ENCODE results near the gene SUN1.

SUN1 gene

DNA sequence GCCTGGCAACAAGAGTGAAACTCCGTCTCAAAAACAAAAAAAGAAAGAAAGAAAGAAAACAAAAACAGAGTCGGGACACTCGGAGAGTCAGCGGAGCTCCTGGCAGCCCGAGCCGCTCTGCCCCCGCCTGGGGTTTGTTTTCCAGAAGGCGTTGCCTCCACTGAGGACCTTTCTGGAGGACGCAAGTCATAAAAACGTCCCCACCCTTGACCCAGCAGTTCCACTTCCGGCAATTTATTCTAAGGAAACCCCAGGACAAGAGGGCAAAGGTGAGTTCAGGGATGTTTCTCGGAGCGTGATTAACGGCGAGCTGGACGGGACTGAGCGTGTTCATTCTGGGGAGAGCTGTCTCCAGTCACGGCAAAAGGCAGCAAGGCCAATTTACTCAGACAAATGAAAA lies 27.0 kb upstream of the SUN1 start:
- no peak for DNase-seq (ENCODE audit: low read depth)

GRCh38 chr7:815284-816216 lies 16.7 kb upstream of the SUN1 start:
- no peak for DNase-seq (ENCODE audit: low read depth)

DNA sequence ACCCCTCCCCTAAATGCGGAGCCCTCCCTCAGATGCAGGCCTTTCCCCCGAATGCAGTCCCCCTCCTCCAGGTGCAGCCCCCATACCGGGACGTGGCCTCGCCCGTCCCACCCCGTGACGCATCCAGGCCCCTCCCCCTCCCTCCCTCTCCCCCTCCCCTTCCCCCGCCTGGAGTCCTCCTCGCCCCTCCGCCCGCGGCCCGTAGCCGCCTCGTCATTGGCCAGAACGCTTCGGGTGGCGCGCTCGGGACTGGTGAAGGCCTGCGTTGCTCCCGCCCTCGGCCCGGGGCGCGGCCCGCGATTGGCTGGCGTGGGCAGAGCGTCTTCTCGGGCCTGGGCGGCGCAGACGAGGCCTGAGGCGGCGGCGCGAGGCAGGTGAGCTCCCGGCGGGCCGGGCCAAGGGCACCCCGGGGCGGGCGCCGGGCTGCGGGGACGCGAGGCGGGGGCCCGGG lies 16.0 kb upstream of the SUN1 start:
- DNase-seq (ENCODE audit: low read depth) = no peak

DNA sequence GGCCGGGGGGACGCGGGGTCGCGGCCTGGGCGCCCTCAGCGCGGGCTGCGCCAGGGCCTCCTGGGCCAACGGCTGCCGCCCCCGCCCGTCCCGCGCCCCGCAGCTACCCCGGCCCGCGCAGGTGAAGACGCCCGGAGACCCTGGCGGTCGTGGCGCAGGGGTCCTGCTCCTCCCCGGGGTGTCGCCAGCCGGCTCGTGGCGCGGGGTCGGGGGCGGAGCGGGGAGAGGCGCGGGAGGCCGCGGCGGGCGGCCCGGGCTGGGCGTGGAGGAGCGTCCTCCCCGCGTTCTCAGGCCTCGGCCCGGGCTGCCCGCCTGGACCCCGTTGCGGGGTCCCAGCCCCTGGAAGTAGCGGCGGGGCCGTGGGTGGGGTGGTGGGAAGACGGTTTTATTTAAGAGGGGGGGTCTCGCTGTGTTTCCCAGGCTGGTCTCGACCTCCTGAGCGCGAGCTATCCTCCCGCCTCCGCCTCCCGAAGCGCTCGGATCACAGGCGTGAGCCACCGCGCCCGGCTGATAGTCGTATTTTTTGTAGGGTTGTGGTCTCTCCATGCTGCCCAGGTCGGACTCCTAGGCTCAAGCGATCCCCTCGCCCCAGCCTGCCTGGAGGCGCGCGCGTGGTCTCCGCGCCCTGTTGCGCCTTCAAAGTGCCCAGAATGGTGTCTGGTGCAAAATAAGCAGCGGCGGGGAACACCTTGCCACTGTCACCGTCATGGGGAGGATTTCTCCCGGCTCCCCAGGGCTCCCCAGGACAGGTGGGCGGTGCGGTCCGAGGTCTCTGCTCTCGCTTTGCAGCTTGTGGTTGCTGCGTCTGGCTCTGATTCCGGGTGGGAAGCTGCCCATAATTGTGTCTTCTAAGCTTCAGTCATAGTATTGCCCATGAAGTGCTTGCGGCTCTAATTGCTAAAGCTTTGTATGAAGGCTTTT lies 15.3 kb upstream of the SUN1 start:
- no peak for DNase-seq (ENCODE audit: low read depth)

DNA sequence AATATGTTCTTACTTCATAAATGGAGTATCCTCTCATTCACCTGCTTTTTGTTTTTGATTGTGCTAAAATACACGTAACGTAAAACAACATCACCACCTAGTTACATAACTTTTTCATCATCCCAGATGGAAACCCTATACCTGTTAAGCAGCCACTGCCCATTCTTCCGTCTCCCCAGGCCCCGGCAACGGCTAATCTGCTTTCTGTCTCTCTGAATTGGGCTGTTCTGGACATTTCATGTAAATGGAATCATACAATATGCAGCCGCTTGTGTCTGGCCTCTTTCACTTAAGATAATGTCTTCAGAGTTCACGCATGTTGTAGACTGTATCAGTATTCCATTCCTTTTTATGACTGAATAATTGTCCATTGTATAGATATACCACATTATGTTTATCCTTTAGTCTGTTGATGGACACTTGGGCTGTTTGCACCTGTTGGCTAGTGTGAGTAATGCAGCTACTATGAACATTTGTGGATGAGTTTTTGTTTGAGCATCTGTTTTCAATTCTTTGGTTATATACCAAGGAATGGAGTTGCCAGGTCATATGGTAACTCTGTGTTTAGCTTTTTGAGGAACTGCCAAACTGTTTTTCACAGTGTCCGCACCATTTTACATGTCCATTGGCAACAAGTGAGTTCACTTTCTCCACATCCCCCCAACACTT lies 14.1 kb upstream of the SUN1 start:
- no peak for DNase-seq (ENCODE audit: low read depth)

GRCh38 chr7:820341-820740 lies 11.9 kb upstream of the SUN1 start:
- DNase-seq (ENCODE audit: low read depth) = no peak

DNA sequence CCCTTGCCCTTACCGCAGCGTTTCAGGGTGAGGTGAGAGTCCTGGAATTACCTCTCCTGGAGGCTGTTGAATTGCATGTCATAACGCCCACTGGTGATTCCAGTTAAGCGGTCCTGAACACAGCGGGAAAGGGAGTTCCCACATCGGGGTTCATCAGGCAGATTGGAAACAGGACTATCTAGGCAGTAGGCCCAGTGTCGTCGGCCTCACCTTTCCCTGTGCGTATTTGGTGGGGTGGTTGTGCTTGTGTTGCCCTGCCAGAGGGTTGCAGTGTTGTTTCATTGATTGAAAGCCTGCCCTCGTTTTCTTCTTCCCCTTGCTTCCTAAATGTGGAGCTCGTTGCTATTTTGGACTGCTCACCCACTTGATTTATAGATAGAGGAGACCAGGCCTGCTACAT lies 10.6 kb upstream of the SUN1 start:
- DNase-seq (ENCODE audit: low read depth) = no peak

- no peak for DNase-seq (ENCODE audit: low read depth)
These were observed 9.5 kb upstream of the SUN1 start for GRCh38 chr7:822692-823276.

DNA sequence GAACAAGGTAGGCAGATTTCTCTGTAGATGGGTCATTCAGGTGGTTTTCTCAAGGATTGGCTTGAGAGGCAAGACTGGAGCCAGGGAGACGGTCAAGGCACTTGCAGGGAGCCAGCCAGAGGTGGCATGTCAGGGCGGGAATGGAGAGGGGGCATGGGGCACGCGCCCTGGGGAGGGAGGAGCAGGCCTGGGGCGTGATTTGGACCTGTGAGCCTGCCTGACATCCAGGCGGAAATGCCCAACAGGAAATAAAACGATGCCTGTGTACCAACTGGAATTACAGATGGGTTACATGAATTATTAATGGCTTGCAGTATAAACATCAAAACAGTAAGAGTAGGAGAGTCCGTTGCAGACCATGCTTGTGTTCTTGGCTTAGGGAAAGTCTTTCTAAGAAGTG lies 8.6 kb upstream of the SUN1 start:
- no peak for DNase-seq (ENCODE audit: low read depth)

- no peak for DNase-seq (ENCODE audit: low read depth)
These were observed 8.2 kb upstream of the SUN1 start for GRCh38 chr7:824081-824480.

DNA sequence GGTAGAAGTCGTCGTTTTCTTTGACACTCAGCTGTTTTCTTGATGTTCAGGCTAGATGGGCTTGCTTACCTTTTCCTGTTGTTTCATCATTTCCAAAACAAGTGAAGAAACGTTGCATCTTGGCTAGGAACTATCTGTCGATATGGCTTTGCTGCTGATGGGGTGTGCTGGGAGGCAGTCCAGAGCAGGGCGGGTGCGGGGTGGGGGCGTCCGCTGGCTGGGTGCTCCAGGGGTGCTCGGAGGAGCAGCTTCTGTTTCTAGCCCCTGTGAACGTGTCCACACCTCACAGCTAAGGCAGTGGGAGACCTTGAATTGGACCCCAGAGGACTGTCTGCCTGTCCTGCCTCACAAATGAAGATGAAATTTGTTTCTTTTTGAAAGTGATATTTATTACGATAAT lies 7.6 kb upstream of the SUN1 start:
- DNase-seq (ENCODE audit: low read depth) = no peak

DNA sequence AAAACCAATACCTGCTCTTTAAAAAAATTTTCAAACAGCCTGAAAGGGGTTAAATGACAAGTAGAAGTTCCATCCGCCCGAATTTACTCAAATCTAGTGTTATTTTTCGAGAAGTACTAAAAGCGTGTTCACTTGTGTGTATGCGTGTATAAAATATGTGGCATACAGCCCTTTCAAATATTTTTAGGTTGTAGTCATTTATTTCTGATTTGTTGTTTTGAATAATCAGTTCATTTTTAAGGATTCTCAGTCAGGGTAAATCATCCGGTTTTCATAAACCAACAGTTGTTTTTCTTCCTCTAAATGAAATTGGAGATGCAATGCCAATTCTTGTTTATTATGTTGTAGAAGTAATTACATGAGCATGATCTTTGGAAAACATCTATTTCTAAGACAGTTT lies 6.9 kb upstream of the SUN1 start:
- DNase-seq (ENCODE audit: low read depth) = no peak

DNA sequence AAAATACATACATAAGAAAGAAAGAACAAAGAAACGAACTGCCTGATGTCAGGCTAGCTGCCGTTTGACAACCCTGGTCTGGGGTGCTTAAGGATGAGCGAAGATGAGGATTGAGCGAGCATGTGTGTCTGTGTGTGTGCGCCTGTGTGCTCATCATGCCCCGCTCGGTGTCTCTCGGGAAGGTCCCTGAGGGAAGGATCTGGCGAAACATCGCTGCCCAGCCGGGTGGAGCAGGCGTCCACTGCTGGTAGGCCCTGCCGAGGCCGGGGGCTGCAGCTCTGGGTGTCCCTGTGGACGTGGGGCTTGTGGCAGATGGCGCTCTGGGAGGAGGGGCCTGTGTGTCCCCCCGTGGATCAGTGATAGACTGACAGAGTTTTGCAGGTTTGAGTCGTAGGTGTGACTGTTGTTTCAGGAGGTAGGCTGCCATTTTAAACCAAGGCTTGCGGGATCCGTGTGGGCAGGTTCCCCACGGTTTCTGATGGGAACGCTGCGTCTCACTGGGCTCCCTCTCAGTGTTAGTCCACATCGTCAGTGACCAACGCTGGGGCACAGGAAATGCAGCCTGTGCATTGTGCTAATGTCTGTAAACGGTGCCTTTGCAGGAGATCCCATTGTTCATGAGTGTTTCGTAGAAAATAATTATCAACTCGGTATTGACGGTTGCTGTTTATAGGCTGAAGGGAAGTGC lies 5.9 kb upstream of the SUN1 start:
- no peak for DNase-seq (ENCODE audit: low read depth)

DNA sequence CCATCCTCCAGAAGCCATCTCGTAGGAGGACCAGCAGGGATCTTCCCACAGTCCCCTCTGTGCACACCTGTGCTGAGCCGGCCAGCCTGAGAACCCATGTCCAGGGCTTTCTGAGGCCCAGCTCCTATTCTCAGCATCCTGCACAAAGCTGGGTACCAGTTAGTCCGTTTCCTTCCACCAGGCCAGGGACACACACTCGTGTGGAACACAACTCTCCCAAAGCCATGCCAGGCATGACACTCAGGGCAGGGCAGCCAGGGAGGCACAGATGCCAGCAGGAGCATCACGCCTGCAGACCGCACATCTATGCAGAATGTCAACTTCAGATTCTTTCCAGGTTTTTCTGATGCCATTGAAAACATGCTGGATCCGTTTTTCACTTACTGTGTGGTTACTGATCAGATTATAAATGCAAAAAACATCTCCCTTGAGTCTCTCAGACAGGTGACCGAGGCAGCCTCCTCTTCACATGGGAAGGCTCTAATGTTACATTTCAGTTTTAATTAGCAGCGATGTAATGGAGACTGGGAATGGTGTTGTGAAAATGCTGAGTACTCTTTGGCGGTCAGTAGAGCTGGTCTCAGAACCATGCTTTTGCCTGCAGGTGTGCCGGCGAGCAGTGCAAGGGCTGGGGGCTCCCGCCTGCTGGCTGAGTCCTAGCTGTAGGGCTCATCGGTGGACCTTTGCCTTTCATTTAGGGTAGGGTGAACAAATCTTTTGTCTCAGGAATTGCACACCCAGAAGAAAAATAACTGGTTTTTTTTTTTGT lies 3.3 kb upstream of the SUN1 start:
- DNase-seq (ENCODE audit: low read depth) = no peak

DNA sequence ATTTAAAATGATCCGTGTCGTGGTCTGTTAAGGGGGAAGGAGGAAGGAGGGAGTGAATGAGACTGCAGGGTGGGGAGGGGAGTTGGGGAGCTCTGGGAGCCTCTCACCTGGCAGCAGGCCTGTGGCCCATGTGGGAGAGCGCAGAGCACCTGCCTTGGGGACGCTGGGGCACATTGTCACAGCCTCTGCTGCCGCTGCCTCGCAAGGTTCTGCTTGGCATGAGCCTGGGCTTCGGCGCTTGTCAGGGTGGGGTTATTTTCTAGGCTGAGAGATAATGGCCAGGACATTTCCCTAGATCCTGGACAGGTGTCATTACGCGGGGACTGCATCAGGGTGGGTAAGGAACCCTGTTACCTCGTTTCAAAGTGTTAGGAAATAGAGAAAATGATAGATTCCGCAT lies 2.2 kb upstream of the SUN1 start:
- DNase-seq (ENCODE audit: low read depth) = no peak

DNA sequence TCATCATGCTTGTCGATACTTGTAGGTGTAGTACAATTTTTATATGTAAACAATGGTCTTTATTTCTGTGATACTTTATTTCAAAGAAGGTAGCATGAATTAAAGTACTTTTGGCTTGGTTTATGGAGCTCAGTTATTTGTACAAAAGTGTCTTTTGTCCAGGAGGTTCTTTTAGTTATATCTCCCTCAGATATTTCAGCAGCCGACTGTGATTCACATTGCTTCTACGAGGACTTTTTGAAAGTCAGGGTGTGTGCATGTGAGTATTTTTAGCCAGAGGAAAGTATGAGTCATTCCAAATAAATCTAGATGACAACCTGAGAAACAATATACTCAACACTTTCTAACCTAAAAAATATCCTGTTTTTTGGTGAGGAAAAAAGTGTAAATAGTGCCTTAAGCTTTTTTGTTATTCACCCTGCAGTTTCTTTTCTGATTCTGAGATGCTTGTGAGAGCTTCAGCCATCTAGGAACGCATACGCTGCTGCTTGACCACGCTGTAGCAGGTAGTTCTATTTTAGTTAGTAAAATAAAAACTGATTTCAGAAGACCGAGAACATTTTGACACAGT lies 595 bp upstream of the SUN1 start:
- DNase-seq (ENCODE audit: low read depth) = no peak

GRCh38 chr7:832968-833424 lies 720 bp downstream of the SUN1 start:
- DNase-seq (ENCODE audit: low read depth) = no peak

- no peak for DNase-seq (ENCODE audit: low read depth)
These were observed 1.5 kb downstream of the SUN1 start for GRCh38 chr7:833601-834258.

DNA sequence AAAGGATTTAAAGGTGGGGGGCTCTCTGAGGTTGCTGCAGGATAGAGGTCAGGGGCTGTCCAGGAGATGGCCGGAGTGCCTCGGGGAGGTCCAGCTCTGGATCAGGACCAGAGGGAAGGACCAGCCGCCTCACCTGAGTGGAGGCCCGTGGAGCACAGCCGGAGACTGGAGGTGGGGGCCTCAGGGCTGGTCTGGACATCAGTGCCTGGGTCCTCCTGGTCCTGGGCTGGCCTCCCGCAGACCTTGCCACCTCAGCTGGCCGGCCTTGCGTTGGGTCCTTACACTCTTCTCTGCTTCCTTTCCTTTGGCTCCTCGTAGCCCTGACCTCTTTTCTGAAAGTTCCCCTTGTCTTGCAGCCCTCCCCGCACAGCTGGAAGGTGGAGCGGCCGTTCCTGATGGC lies 2.0 kb downstream of the SUN1 start:
- DNase-seq (ENCODE audit: low read depth) = no peak

- DNase-seq (ENCODE audit: low read depth) = no peak
These were observed 2.7 kb downstream of the SUN1 start for GRCh38 chr7:835021-835420.
